Endodermal cell (in vitro differentiated cells): ENCODE measurements around the gene GALNT18. TPM values are rescaled to one million over a fixed set of nuclear protein-coding genes. Genes with fewer than 3 reads are reported as not detected.

Experiments
- DNase-seq: peaks from one replicate; pipeline ENCODE4 v3.0.0-alpha.2; 2017
- H3K27ac ChIP-seq: 2 replicates; pipeline ENCODE4 v1.5.1; 2013; ENCODE audit warnings: mild to moderate bottlenecking, low read depth, low read length, moderate library complexity
- H3K27me3 ChIP-seq: 2 replicates; pipeline ENCODE4 v1.6.1; 2013; ENCODE audit warnings: mild to moderate bottlenecking, low read length, moderate library complexity; ENCODE audit not compliant: insufficient read depth, control insufficient read depth, poor library complexity, severe bottlenecking
- H3K36me3 ChIP-seq: 2 replicates; pipeline ENCODE4 v1.7.0; 2013; ENCODE audit warnings: mild to moderate bottlenecking, low read length, moderate library complexity; ENCODE audit not compliant: control insufficient read depth, insufficient read depth
- H3K4me1 ChIP-seq: one replicate; pipeline ENCODE4 v1.7.0; 2013; ENCODE audit warnings: low read length; ENCODE audit not compliant: control insufficient read depth, insufficient read depth
- H3K4me3 ChIP-seq: 2 replicates; pipeline ENCODE4 v1.5.1; 2013; ENCODE audit warnings: mild to moderate bottlenecking, low read length, moderate library complexity
- H3K9ac ChIP-seq: 2 replicates; pipeline ENCODE4 v1.6.1; 2013; ENCODE audit warnings: mild to moderate bottlenecking, low read length, moderate library complexity; ENCODE audit not compliant: poor library complexity, severe bottlenecking; ENCODE audit errors: extremely low read depth
- H3K9me3 ChIP-seq: 2 replicates; pipeline ENCODE4 v1.6.1; 2013; ENCODE audit warnings: mild to moderate bottlenecking, low read length, moderate library complexity; ENCODE audit not compliant: control insufficient read depth
- H3K27ac Mint-ChIP-seq: 2 replicates; pipeline ENCODE4 v1.8.0; 2020; ENCODE audit warnings: mixed read lengths
- H3K27me3 Mint-ChIP-seq: 2 replicates; pipeline ENCODE4 v1.8.0; 2021; ENCODE audit warnings: mild to moderate bottlenecking, mixed read lengths; ENCODE audit not compliant: insufficient read depth
- H3K36me3 Mint-ChIP-seq: 2 replicates; pipeline ENCODE4 v1.8.0; 2020; ENCODE audit warnings: low read depth, mixed read lengths
- H3K4me1 Mint-ChIP-seq: 2 replicates; pipeline ENCODE4 v1.8.0; 2020; ENCODE audit warnings: mixed read lengths
- H3K4me3 Mint-ChIP-seq: 2 replicates; pipeline ENCODE4 v1.8.0; 2020; ENCODE audit warnings: mild to moderate bottlenecking, moderate library complexity, mixed read lengths
- H3K9me3 Mint-ChIP-seq: 2 replicates; pipeline ENCODE4 v1.8.0; 2020; ENCODE audit warnings: mild to moderate bottlenecking, mixed read lengths
- CTCF ChIP-seq: fragments of 200-600 bp; sonication (generic); conservative IDR thresholded peaks from 2 replicates; pipeline ENCODE4 v1.5.0; 2021; ENCODE audit warnings: antibody characterized with exemption, mild to moderate bottlenecking
- WGBS, 2 experiments: methylation state at CpG; one replicate each; pipeline versions ENCODE4 v1.1.5 to v1.1.7; 2013; ENCODE audit warnings: missing lambda C conversion rate in 2 of 2, mixed read lengths in 1 of 2; ENCODE audit not compliant: insufficient coverage in 1 of 2, insufficient read length in 1 of 2; 5-methylcytosine and 5-hydroxymethylcytosine counted together
- total RNA-seq, 2 donors: library from RNA; stranded (reverse); fragmentation: NEBNext Ultra II Directional in 1 of 2; extraction: Animal tissue kit (Norgen Biotek cat#: 25700) in 1 of 2; gene quantifications; 2 replicates in 1 of 2; 3 replicates in 1 of 2; pipeline ENCODE4 v1.2.1, GENCODE V29; 2021

Gene GALNT18
- total RNA-seq, 2 donors from 2014 or later = 5.1 to 9.9 TPM

- Histone ChIP-seq H3K36me3 (no peaks in the 10 kb centered on the region), H3K9ac (no peak overlapping the region), H3K4me3 (no peak overlapping the region), H3K27me3 (no peaks in the 10 kb centered on the region), H3K27ac (no peak overlapping the region), H3K4me1 (peaks cover 17% of the 10 kb centered on the region), H3K9me3 (no peaks in the 10 kb centered on the region)
- Mint-ChIP-seq H3K4me1 (peaks cover 44% of the 10 kb centered on the region), H3K27me3 (peaks cover 13% of the 10 kb centered on the region), H3K27ac (peak overlapping the region; percentile 53), H3K4me3 (no peak overlapping the region), H3K36me3 (no peaks in the 10 kb centered on the region), H3K9me3 (no peaks in the 10 kb centered on the region)
- no peak for TF ChIP-seq CTCF
- DNase-seq = no peak
- 86 to 93% methylated on average over 6 to 7 of the region's 7 CpGs for WGBS, 2 experiments
These were observed 247.3 kb downstream of the GALNT18 start for GRCh38 chr11:11374358-11375148.

- peaks cover 13% of the 10 kb centered on the region for H3K27me3 Mint-ChIP-seq
- no peak overlapping the region for H3K9ac ChIP-seq
- no peaks in the 10 kb centered on the region for H3K36me3 Mint-ChIP-seq
- H3K27ac Mint-ChIP-seq = peak overlapping the region; percentile 53
- no peaks in the 10 kb centered on the region for H3K9me3 Mint-ChIP-seq
- no peaks in the 10 kb centered on the region for H3K9me3 ChIP-seq
- no peak overlapping the region for H3K4me3 Mint-ChIP-seq
- peak; percentile 80 for DNase-seq
- H3K4me1 ChIP-seq = peaks cover 17% of the 10 kb centered on the region
- no peak overlapping the region for H3K4me3 ChIP-seq
- no peaks in the 10 kb centered on the region for H3K36me3 ChIP-seq
- H3K27me3 ChIP-seq = no peaks in the 10 kb centered on the region
- TF ChIP-seq CTCF = no peak
- 61 to 65% methylated on average over 5 of the region's 5 CpGs for WGBS, 2 experiments
- H3K4me1 Mint-ChIP-seq = peaks cover 44% of the 10 kb centered on the region
- H3K27ac ChIP-seq = no peak overlapping the region
These were observed 247.9 kb downstream of the GALNT18 start for GRCh38 chr11:11373934-11374333.

- H3K4me3 Mint-ChIP-seq = no peak overlapping the region
- Histone ChIP-seq H3K9me3 (no peaks in the 10 kb centered on the region), H3K9ac (no peak overlapping the region), H3K4me3 (no peak overlapping the region), H3K27ac (no peak overlapping the region), H3K4me1 (peaks cover 17% of the 10 kb centered on the region), H3K27me3 (no peaks in the 10 kb centered on the region), H3K36me3 (no peaks in the 10 kb centered on the region)
- DNase-seq = peak; percentile 48
- 95 to 96% methylated on average over 3 to 8 of the region's 8 CpGs for WGBS, 2 experiments
- H3K27ac Mint-ChIP-seq = no peak overlapping the region
- H3K36me3 Mint-ChIP-seq = no peaks in the 10 kb centered on the region
- no peaks in the 10 kb centered on the region for H3K9me3 Mint-ChIP-seq
- TF ChIP-seq CTCF = no peak
- peaks cover 7% of the 10 kb centered on the region for H3K27me3 Mint-ChIP-seq
- peaks cover 44% of the 10 kb centered on the region for H3K4me1 Mint-ChIP-seq
These were observed 249.3 kb downstream of the GALNT18 start for GRCh38 chr11:11372461-11372860.
